Neural cell (in vitro differentiated cells): Measurements from ENCODE around the gene MORN4.

Experiments
- CTCF ChIP-seq: fragments of 450-650 bp; IDR thresholded peaks from 2 replicates; pipeline ENCODE4 v1.5.1; 2014; ENCODE audit warnings: antibody characterized with exemption, mild to moderate bottlenecking, moderate library complexity; ENCODE audit not compliant: poor library complexity, severe bottlenecking
- EP300 ChIP-seq: fragments of 450-650 bp; conservative IDR thresholded peaks from 2 replicates; pipeline ENCODE4 v1.6.1; 2014; ENCODE audit warnings: antibody characterized with exemption, mild to moderate bottlenecking, moderate library complexity; ENCODE audit not compliant: poor library complexity, severe bottlenecking
- EZH2 ChIP-seq: fragments of 200-600, 300-800 bp; shearing (Covaris generic), sonication (generic); IDR thresholded peaks from 2 replicates; pipeline ENCODE4 v1.6.1; 2014; ENCODE audit warnings: antibody characterized with exemption, low read length, borderline replicate concordance, mild to moderate bottlenecking; ENCODE audit not compliant: insufficient read depth, poor library complexity, severe bottlenecking
- MXI1 ChIP-seq: fragments of 450-650 bp; conservative IDR thresholded peaks from 2 replicates; pipeline ENCODE4 v1.6.1; 2014; ENCODE audit warnings: antibody characterized with exemption, mild to moderate bottlenecking; ENCODE audit not compliant: poor library complexity, severe bottlenecking
- RAD21 ChIP-seq: fragments of 450-650 bp; conservative IDR thresholded peaks from 2 replicates; pipeline ENCODE4 v1.6.1; 2014; ENCODE audit warnings: antibody characterized with exemption, mild to moderate bottlenecking, moderate library complexity
- REST ChIP-seq: IDR thresholded peaks from 2 replicates; pipeline ENCODE4 v1.6.1; 2012; ENCODE audit warnings: borderline replicate concordance
- SMC3 ChIP-seq: fragments of 450-650 bp; conservative IDR thresholded peaks from 2 replicates; pipeline ENCODE4 v1.6.1; 2014; ENCODE audit warnings: antibody characterized with exemption, mild to moderate bottlenecking, moderate library complexity; ENCODE audit not compliant: poor library complexity
- TAF1 ChIP-seq: IDR thresholded peaks from 2 replicates; pipeline ENCODE4 v1.6.1; 2012; ENCODE audit warnings: low read depth

- no peak for TF ChIP-seq RAD21
- no peak for TF ChIP-seq EP300
- no peak for TF ChIP-seq CTCF
- no peak for TF ChIP-seq REST
- TF ChIP-seq EZH2 = no peak
- no peak for TF ChIP-seq SMC3
- TF ChIP-seq MXI1 = no peak
- TF ChIP-seq TAF1 = no peak
Observed at GRCh38 chr10:97596101-97597082, 36.9 kb downstream of the MORN4 start.
